GM18861 (cell line): ENCODE measurements around the gene MB21D2.
"Not testable (repeated sequence)": the region's sequence is repeated elsewhere in the genome, so short reads cannot be mapped to it uniquely, and the experiment has no call there.

Experiments
- ATAC-seq: cut with Tn5 transposase; IDR thresholded peaks from one replicate; pipeline ENCODE4 v1.9.1; 2021; ENCODE audit not compliant: unreplicated experiment

Gene MB21D2

GRCh38 chr3:192862408-192863090 is 55.1 kb downstream of the MB21D2 start:
- ATAC-seq, result no peak

GRCh38 chr3:192861972-192862371 is 55.7 kb downstream of the MB21D2 start:
- no peak for ATAC-seq

GRCh38 chr3:192860454-192860853 is 57.2 kb downstream of the MB21D2 start:
- ATAC-seq, result no peak

DNA sequence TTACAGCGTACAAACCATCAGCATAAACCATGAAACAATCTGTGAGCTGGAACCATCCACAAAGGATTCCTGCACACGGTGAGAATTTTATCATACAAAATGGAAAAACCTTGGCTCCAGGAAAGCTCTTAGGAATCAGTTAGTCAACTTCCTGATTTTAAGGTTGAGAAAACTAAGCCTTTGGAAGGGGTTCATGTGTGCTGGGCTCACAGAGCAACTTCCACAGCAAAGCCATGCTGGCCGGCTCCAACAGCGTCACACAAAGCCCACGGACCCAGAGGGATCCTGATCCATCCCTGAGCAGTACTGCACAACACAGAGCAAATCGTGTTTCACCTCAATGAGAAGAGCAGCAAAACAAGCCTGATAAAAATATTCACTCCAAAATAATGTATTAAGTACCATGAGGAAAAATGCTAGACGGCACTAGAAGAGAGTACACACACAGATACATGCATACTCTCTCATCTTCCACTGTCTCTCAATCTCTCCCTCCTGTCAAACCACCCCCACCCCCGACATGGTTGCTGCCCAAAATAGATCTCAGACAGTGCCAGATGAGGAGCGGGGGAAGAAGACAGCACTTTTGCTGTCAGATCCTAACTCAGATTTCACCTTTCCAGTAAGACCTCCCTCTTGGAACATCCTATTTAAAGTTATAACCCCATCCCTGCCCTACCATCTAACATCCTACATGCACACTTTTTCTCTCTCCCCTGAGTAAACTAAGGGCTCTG is 58.6 kb downstream of the MB21D2 start:
- ATAC-seq, result no peak

GRCh38 chr3:192857260-192857661 is 60.4 kb downstream of the MB21D2 start:
- no peak for ATAC-seq

DNA sequence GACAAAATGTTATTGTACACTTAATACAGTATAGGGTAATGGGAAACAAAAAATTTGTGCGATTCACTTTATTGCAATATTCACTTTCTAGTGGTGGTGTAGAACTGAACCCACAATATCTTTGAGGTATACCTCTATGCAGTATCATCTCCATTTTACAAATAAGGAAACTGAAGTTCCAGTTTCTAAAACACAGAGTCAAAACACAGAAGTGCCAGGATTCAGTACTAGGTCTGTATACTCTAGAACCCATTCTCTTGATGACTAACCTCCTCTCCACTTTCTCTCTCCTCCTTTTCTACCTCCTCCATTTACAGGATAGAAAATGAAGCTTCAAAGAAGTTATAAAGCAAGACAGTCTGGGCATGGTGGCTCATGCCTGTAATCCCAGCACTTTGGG is 62.2 kb downstream of the MB21D2 start:
- ATAC-seq, result no peak

GRCh38 chr3:192851821-192852372 is 65.8 kb downstream of the MB21D2 start:
- peak; percentile 63 for ATAC-seq

GRCh38 chr3:192850451-192850981 is 67.1 kb downstream of the MB21D2 start:
- peak; percentile 82 for ATAC-seq

DNA sequence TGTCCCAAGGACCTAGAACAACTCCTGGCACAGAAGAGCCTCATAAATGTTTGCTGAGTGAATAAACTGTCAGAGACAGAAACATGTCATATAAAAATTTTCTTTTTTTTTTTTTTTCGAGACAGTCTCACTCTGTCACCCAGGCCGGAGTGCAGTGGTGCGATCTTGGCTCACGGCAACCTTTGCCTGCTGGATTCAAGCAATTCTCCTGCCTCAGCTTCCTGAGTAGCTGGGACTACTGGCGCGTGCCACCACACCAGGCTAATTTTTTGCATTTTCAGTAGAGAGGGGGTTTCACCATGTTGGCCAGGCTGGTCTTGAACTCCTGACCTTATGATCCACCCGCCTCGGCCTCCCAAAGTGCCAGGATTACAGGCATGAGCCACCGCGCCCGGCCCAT is 67.8 kb downstream of the MB21D2 start:
- not testable (repeated sequence) for ATAC-seq

GRCh38 chr3:192848371-192849233 is 69.1 kb downstream of the MB21D2 start:
- no peak for ATAC-seq

DNA sequence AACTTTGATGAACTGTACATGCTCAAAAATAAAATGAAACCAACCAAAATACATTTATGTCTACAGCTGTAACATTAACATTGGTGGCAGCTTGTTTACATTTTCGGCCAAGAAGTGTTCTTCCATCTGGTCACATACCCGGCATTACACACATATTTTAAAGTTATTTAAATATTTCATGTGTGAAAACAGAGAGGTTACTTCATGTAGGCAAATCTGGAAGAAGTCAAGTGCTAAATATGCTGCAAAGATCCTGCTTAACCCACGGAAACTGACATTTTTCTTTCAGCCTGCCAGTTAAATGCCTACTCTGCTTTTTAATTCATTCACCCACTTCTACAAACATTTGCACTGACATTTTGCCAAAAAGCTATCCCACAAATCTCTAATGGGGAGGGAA is 69.7 kb downstream of the MB21D2 start:
- ATAC-seq, result no peak

DNA sequence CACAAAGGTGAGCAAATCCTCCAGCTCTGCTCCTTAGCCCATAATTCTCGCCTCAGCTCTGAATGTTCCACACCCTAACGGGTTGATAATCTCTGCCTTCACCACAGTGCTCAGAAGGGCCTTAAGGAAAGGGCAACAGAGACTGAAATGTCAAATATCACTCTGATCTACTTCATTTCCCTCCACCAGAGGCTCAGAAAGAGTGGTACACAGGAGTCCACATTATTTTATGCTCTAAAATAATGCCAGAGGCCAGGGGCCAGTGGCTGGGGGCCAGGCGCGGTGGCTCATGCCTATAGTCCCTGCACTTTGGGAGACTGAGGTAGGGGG is 72.2 kb downstream of the MB21D2 start:
- ATAC-seq, result no peak

DNA sequence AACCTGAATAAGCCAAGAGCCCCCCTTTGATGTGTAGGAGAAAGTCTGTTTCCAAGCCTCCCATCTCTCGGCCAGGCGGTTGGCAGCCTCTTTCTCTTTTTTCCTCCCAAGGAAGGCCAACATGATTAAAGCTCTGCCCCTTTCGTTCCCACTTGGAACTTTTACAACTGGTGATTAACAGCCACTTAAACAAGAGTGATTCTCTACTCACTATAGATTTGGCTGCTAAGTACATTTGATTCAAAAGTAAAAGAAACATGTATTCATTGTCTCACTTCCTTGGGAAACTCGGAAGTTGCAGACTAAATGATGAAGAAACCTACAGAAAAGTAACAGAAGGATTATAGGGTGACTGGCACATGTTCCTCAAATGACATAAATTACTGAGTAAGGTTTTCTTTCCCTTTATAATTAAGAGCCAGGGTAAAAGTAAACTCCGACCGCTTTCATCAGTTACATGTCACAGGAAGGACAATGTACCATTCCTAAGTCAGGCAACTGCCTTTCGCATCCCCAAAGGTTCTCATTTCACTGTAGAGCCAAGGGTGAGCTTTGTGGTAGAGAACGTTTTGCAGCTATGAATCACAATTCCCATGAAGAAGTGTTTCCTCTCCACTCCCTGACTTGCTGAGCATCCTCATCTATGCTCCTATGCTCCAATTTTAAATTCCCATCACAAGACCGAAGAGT is 72.7 kb downstream of the MB21D2 start:
- ATAC-seq, result no peak

- ATAC-seq, result no peak
Measured at GRCh38 chr3:192844486-192844765, 73.2 kb downstream of the MB21D2 start.

DNA sequence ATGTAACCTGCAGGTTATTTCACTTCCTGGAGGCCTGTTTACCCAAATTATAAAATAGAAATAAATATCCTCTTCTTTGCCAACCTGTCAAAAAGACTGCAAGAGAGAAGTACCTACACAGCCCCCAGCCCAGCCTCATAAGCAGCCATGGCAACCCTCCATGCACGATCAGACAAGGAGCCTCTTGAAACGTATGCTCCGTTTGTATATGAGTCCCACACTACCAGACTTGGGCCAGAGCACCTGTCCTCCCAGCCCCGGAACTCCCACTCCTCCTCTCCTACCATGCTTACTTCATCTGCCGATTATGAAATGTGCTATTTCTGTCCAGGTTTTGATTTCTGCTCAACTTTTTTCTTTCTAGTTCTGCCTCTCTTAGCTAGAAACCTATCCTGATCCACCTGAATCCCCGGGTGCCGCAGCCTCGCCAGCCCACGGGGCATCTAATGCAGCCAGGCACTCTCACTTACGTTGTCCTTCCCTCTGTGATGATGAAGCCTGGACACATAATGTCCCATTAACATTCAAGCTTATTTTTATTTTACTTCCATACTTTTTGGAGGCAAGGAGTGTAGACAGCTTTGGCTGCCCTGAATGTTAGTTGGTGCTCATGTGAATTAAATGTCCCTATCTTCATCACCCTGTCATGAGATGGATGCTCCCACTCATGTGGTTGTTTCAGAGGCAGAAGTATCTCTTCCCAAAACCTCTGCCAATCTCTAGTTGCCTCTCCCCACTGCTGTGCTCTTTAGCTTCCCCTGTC is 73.8 kb downstream of the MB21D2 start:
- no peak for ATAC-seq

DNA sequence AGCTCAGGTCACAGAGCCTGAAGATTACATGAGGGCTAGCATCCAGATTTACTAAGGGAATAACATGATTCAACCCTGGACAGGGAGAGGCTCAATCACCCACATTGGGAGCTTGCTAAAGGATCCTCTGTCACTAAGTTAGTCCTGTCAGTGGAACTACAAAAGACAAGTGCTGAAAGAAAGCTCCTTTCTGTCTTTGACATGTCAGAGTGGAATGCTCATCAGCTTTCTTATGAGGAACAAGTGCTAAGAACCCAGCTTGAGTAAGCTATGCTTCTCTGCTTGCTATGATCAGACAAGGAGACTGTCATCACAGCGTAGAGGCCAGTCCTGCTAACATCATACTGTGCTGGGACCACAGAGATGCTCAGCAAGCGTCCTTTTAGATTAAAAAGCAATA is 74.5 kb downstream of the MB21D2 start:
- ATAC-seq, result no peak

GRCh38 chr3:192842711-192843110 is 74.9 kb downstream of the MB21D2 start:
- ATAC-seq, result no peak

GRCh38 chr3:192842138-192842537 is 75.5 kb downstream of the MB21D2 start:
- ATAC-seq, result no peak

- no peak for ATAC-seq
Measured at GRCh38 chr3:192841428-192841827, 76.2 kb downstream of the MB21D2 start.

- ATAC-seq, result no peak
Measured at GRCh38 chr3:192840143-192840836, 77.4 kb downstream of the MB21D2 start.
